ENCODE results near the gene SMIM14.
"Not testable (repeated sequence)": the region's sequence is repeated elsewhere in the genome, so short reads cannot be mapped to it uniquely, and the experiment has no call there.

SMIM14 gene

DNA sequence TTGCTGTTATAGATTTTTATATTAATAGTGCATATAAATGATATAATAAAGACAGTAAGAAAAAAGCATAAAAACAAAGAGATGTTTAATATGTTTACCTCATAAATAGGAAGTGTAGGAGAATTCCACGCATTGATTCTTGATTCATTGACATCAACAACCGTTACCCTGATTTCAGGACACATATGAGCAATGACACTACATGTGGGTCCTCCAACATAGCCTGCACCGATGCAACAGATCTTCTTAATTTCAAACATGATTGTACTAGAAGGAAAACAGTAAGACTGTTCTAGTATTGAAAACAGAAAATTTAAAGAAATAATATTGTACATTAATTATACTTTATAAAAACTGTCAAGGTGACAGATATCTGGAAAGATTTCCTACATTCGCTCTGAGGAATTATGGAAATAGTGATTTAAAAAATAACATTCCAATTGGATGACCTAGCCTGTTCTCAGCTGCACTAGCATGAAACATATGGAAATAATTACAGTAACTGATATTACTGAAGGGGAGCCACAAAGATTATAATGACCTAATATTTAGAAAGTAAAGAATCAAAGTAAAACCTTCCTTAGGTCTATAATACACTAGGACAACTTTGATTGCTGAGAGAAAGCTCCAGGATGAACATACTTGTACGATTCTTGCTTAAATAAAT lies 117.3 kb downstream of the SMIM14 start:
- H3K36me3 Mint-ChIP-seq = no peaks in the 10 kb centered on the region
- H3K4me1 Mint-ChIP-seq (ENCODE audit: low read depth) = peaks cover 9% of the 10 kb centered on the region
- H3K9me3 Mint-ChIP-seq (ENCODE audit: low read depth) = no peaks in the 10 kb centered on the region
- H3K4me3 Mint-ChIP-seq = no peak overlapping the region
- H3K27me3 Mint-ChIP-seq = no peaks in the 10 kb centered on the region
- H3K27ac Mint-ChIP-seq = no peak overlapping the region

- Mint-ChIP-seq H3K9me3 (ENCODE audit: low read depth) (no peaks in the 10 kb centered on the region), H3K27ac (no peak overlapping the region), H3K36me3 (no peaks in the 10 kb centered on the region), H3K27me3 (no peaks in the 10 kb centered on the region), H3K4me1 (ENCODE audit: low read depth) (no peaks in the 10 kb centered on the region), H3K4me3 (no peak overlapping the region)
Observed at GRCh38 chr4:39518484-39518883, 120.2 kb downstream of the SMIM14 start.

DNA sequence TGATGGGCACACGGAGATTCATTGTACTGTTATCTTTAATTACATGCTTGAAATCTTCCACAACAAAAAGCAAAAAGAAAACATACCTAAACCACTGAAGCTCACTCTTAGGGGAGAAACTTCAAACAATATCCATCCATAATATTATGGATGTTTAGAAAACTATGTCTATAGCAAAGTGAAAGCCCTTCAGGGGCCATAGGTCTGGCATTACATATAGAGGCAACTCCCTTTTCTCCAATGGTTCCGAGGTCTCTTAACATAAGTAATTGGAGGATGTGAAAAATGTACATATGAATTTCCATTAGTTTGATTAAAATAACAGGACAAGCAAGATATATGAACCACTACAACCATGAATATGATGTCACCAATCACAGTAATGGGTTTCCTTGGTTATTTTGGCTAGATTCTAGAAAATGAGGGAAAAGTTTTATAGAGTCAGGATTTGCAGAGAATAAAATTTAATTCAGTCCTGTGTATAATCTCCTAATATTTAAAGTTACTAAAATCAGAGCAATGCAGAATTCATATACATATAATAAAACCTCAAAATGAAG lies 122.2 kb downstream of the SMIM14 start:
- Mint-ChIP-seq H3K4me3 (no peak overlapping the region), H3K4me1 (ENCODE audit: low read depth) (no peaks in the 10 kb centered on the region)

GRCh38 chr4:39515669-39516401 lies 122.8 kb downstream of the SMIM14 start:
- not testable (repeated sequence) for H3K27me3 Mint-ChIP-seq; H3K4me3 Mint-ChIP-seq; H3K9me3 Mint-ChIP-seq (ENCODE audit: low read depth); H3K27ac Mint-ChIP-seq; H3K4me1 Mint-ChIP-seq (ENCODE audit: low read depth); H3K36me3 Mint-ChIP-seq

More for the DNA sequence above, 122.2 kb downstream of the SMIM14 start:
- Mint-ChIP-seq H3K9me3 (ENCODE audit: low read depth) (no peaks in the 10 kb centered on the region), H3K27me3 (no peaks in the 10 kb centered on the region), H3K36me3 (peaks cover 8% of the 10 kb centered on the region), H3K27ac (no peak overlapping the region)

DNA sequence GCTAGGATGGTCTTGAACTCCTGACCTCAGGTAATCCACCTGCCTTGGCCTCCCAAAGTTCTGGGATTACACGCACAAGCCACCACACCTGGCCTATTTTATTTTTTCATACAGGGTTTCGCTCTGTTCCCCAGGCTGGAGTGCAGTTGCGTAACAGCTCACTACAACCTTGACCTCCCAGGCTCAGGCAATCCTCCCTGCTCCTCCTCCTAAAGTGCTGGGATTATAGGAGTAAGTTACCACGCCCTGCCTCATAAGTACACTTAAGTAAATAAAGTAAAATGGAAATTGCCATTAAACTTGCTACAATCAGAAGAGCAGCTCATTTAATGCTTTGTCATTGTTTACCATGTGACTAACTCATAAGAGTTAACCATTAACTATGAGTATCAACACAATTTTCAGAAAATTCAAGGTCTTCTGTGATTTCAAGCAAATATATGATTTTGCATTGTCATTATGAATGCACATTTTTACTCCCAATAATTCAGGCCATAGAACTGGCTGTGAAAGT lies 123.7 kb downstream of the SMIM14 start:
- no peak overlapping the region for H3K27ac Mint-ChIP-seq

DNA sequence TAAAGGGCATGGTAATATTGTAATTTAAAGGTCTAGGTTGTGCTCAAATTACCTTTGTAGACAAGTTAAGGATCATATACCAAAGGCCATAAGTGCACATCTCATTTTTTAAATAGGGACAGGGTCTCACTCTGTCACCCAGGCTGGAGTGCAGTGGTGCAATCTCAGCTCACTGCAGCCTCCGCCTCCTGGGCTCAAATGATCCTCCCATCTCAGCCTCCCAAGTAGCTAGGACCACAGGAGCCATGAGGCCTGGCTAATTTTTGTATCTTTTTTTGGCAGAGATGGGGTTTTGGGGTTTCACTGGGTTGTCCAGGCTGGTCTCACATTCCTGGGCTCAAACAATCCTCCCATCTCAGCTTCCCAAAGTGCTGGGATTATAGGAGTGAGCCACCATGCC lies 124.4 kb downstream of the SMIM14 start:
- not testable (repeated sequence) for H3K27ac Mint-ChIP-seq; H3K4me3 Mint-ChIP-seq; H3K4me1 Mint-ChIP-seq (ENCODE audit: low read depth); H3K27me3 Mint-ChIP-seq; H3K36me3 Mint-ChIP-seq; H3K9me3 Mint-ChIP-seq (ENCODE audit: low read depth)

More for the DNA sequence above, 123.7 kb downstream of the SMIM14 start:
- Mint-ChIP-seq H3K4me1 (ENCODE audit: low read depth) (no peaks in the 10 kb centered on the region), H3K4me3 (no peak overlapping the region), H3K36me3 (peaks cover 8% of the 10 kb centered on the region), H3K9me3 (ENCODE audit: low read depth) (no peaks in the 10 kb centered on the region), H3K27me3 (no peaks in the 10 kb centered on the region)

DNA sequence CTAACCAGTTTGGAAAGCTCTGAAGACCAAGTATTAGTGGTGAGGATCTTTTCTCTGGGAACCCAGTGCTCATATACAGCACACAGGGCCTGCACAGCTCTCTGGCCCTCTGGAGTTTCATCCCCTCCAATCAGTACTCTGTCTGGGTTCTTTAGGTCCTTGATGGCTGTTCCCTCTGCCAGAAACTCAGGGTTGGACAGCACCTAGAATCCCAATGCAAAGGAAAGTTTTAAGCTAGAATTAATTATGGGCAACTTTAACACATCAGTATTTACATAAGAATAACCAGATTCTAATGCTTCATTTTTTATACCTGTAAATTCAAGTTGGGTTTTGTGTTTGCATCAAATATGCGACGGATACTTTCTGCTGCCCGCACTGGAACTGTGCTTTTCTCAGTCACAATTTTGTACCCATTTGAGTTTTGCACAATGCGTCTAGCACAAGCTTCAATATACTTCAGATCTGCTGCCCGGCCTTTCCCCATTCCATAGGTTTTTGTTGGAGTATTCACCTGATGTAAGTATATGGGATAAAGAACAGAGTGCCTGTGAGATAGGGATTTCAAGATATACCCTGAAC lies 128.2 kb downstream of the SMIM14 start:
- Mint-ChIP-seq H3K36me3 (peaks cover 10% of the 10 kb centered on the region), H3K9me3 (ENCODE audit: low read depth) (no peaks in the 10 kb centered on the region), H3K27me3 (no peaks in the 10 kb centered on the region), H3K4me1 (ENCODE audit: low read depth) (no peaks in the 10 kb centered on the region), H3K27ac (no peak overlapping the region), H3K4me3 (no peak overlapping the region)

DNA sequence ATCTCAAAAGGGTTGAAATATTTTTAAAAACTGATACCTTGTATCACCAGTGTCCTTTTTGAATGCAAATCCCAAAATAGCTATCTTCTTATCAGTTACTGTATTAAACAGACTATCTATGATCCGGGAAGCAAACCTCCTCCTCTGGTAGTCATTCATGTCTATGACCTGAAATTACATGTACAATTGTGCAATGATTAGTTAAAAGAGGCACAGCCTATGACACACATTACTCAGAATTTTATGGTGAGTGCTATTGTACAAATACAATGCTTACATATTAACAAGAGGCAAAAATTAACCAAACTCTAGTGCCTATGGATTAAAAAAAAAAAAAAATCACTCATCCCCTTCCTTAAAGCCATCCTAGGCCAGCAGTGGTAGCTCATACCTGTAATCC lies 133.1 kb downstream of the SMIM14 start:
- Mint-ChIP-seq H3K9me3 (ENCODE audit: low read depth) (no peaks in the 10 kb centered on the region), H3K27me3 (no peaks in the 10 kb centered on the region), H3K36me3 (peaks cover 12% of the 10 kb centered on the region), H3K4me1 (ENCODE audit: low read depth) (no peaks in the 10 kb centered on the region), H3K27ac (no peak overlapping the region), H3K4me3 (no peak overlapping the region)

- Mint-ChIP-seq H3K27ac (no peak overlapping the region), H3K36me3 (peaks cover 12% of the 10 kb centered on the region), H3K4me3 (no peak overlapping the region), H3K4me1 (ENCODE audit: low read depth) (no peaks in the 10 kb centered on the region), H3K27me3 (no peaks in the 10 kb centered on the region), H3K9me3 (ENCODE audit: low read depth) (no peaks in the 10 kb centered on the region)
Observed at GRCh38 chr4:39504538-39504937, 134.1 kb downstream of the SMIM14 start.

DNA sequence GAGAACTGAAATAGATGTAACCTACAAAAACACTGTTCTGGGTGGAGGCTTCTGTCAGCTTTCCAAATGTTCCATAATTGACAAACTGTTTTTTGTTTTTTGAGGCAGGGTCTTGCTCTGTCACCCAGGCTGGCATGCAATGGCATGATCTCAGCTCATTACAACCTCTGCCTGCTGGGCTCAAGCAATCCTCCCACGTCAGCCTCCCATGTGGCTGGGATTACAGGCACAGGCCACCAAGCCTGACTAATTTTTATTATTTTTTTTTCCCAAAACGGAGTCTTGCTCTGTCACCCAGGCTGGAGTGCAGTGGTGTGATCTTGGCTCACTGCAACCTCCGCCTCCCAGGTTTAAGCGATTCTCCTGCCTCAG lies 136.0 kb downstream of the SMIM14 start:
- H3K27ac Mint-ChIP-seq; H3K4me1 Mint-ChIP-seq (ENCODE audit: low read depth); H3K9me3 Mint-ChIP-seq (ENCODE audit: low read depth); H3K4me3 Mint-ChIP-seq; H3K27me3 Mint-ChIP-seq: not testable (repeated sequence)
- peaks cover 14% of the 10 kb centered on the region for H3K36me3 Mint-ChIP-seq

- Mint-ChIP-seq H3K4me1 (ENCODE audit: low read depth) (no peaks in the 10 kb centered on the region), H3K27me3 (no peaks in the 10 kb centered on the region), H3K9me3 (ENCODE audit: low read depth) (no peaks in the 10 kb centered on the region), H3K27ac (no peak overlapping the region), H3K36me3 (peaks cover 14% of the 10 kb centered on the region), H3K4me3 (no peak overlapping the region)
Observed at GRCh38 chr4:39502019-39502663, 136.5 kb downstream of the SMIM14 start.

GRCh38 chr4:39498727-39499020 lies 140.0 kb downstream of the SMIM14 start:
- H3K4me3 Mint-ChIP-seq = no peak overlapping the region
- H3K27ac Mint-ChIP-seq = no peak overlapping the region
- no peaks in the 10 kb centered on the region for H3K9me3 Mint-ChIP-seq (ENCODE audit: low read depth)
- no peaks in the 10 kb centered on the region for H3K27me3 Mint-ChIP-seq
- H3K36me3 Mint-ChIP-seq = peaks cover 8% of the 10 kb centered on the region
- no peaks in the 10 kb centered on the region for H3K4me1 Mint-ChIP-seq (ENCODE audit: low read depth)

DNA sequence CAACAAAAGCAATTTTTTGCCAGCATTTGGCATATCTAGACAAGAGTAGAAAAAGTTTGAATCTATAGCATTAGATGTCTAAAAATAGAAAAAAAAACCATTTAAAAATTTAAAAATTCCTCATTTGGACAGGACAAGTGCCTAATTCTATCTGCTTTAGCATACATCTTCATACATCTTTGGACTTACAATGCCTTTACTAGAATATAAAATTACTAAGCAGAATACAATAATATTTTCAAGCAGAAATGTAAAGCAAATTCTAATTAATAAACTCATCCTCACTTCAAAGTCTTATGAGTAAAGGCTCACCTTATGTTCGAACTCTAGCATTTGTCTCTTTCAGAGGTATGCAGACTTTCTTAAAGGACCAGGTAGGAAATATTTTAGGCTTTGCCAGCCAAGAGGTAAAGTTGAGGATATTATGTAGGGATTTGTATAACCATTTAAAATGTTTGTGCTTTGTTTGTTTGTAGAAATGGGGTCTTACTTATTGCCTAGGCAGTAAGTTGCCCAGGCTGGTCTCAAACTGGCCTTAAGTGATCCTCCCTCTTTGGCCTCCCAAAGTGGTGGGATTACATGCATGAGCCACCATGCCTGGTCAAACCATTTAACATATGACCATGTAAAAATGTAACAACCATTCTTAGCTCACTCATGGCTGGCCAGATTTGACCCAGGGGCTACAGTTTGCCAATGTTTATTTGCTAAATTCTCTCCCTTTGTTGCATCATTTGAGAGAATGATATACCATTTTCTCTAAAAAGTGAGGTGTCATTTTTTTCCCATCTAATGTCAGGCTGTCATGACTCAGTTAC lies 140.5 kb downstream of the SMIM14 start:
- Mint-ChIP-seq H3K36me3 (peaks cover 4% of the 10 kb centered on the region), H3K27ac (no peak overlapping the region), H3K4me3 (no peak overlapping the region), H3K27me3 (no peaks in the 10 kb centered on the region), H3K4me1 (ENCODE audit: low read depth) (no peaks in the 10 kb centered on the region), H3K9me3 (ENCODE audit: low read depth) (no peaks in the 10 kb centered on the region)
